Body of pancreas (tissue), 4 donors: ENCODE results near the gene HOXD3. TPM values are rescaled to one million over a fixed set of nuclear protein-coding genes. Genes with fewer than 3 reads are reported as not detected.

Experiments
- ATAC-seq: fragments of 150-250 bp; one replicate; pipeline ENCODE4 v1.9.1; 2016
- DNase-seq, 4 donors: peaks; one replicate each; pipeline ENCODE4 v3.0.0-alpha.2; 2019
- H3K27ac ChIP-seq, 4 donors: fragments of 200-600 bp; sonication (generic); 1 replicate in 3 of 4; 2 replicates in 1 of 4; pipeline versions ENCODE4 v1.5.1 to v1.6.1; 2016 to 2019; ENCODE audit warnings: mild to moderate bottlenecking in 1 of 4, mixed read lengths in 1 of 4, moderate library complexity in 1 of 4
- H3K27me3 ChIP-seq, 2 donors: fragments of 200-600 bp; sonication (generic); one replicate each; pipeline ENCODE4 v1.6.0; 2016; ENCODE audit warnings: mild to moderate bottlenecking in 1 of 2
- H3K36me3 ChIP-seq, 2 donors: fragments of 200-600 bp; sonication (generic); replicated peaks in 1 of 2; 2 replicates each; pipeline ENCODE4 v1.5.1; 2016; ENCODE audit warnings: low read depth in 2 of 2; ENCODE audit not compliant: insufficient read depth in 1 of 2
- H3K4me1 ChIP-seq: fragments of 200-600 bp; sonication (generic); one replicate; pipeline ENCODE4 v1.6.0; 2016
- H3K4me3 ChIP-seq, 2 donors: fragments of 200-600 bp; sonication (generic); 1 replicate in 1 of 2; 2 replicates in 1 of 2; pipeline ENCODE4 v1.5.1; 2016 to 2019
- H3K9me3 ChIP-seq, 3 donors: fragments of 200-600 bp; sonication (generic); 1 replicate in 2 of 3; 2 replicates in 1 of 3; pipeline ENCODE4 v1.5.1; 2016
- CTCF ChIP-seq, 7 experiments: fragments of 450-650 bp in 4 of 7; fragments of 200-600 bp in 3 of 7; sonication (generic) in 3 of 7; IDR thresholded peaks; one replicate each; pipeline ENCODE4 v1.5.1; 2016 to 2019; ENCODE audit warnings: antibody characterized with exemption in 7 of 7
- POLR2A ChIP-seq, 3 donors: fragments of 450-650 bp; IDR thresholded peaks; one replicate each; pipeline ENCODE4 v1.6.1; 2016; ENCODE audit warnings: antibody characterized with exemption in 3 of 3, mild to moderate bottlenecking in 2 of 3
- WGBS, 2 donors: methylation state at CpG; one replicate each; pipeline ENCODE4 v1.1.5; 2017; 5-methylcytosine and 5-hydroxymethylcytosine counted together
- intact Hi-C: fragments of 100-400 bp; cut with DNase I; formaldehyde crosslinking; loops from one replicate; pipeline ENCODE4 v1.15.1; 2023
- total RNA-seq, 2 donors: library from RNA; depleted of rRNA; stranded (reverse); fragments of >200 nt; gene quantifications; one replicate each; pipeline ENCODE4 v1.1.0, GENCODE V29; 2016

The HOXD3 gene
- total RNA-seq, 2 donors from 2014 or later, result 0.26 TPM; not detected in 1

GRCh38 chr2:176114120-176114929 is 42.8 kb upstream of the HOXD3 start:
- Histone ChIP-seq H3K27me3 (peaks cover 0 to 70% of the 10 kb centered on the region in 2 donors), H3K36me3 (no peaks in the 10 kb centered on the region), H3K4me1 (peaks cover 4% of the 10 kb centered on the region), H3K27ac (no peak overlapping the region), H3K4me3 (no peak overlapping the region), H3K9me3 (no peaks in the 10 kb centered on the region)
- ATAC-seq, result no peak
- intact Hi-C loops, result no loop called here
- TF ChIP-seq POLR2A (IDR thresholded peaks at IDR 0.05), result no peak
- no peak for DNase-seq
- 7 to 8% methylated on average over 21 to 26 of the region's 26 CpGs for WGBS, 2 donors

DNA sequence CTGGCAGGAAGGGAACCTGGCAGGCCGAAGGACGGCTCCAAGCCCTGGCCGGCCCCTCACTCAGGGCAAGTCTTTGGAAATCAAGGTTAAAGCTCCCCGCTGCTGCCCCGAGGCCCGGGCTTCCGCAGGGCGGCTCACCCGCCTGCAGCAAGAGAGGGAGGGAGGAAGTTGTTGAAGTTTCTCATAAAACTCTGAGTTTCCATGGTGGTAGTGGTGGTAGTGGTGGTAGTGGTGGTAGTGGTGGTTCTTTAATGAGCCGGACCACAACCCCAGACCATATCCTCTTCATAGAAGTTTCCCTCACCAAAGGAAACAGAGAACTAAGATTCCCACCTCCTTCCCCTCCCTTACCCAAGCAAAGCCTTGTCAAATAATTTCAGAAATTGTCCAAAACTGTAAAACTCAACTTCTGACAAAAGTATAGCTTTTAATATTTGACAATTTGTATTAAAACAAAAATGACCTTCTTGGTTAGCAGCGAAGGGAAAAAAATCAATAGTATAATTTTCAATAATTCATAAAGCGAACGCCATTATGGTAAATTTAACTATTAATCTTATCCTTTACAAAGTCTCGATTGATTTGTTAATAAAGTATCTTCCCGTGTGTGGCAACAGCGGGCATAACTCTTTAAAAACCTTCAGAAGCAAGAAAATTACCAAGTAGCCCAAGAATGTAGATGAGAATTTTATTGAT is 42.0 kb upstream of the HOXD3 start:
- no peak overlapping the region for H3K27ac ChIP-seq
- intact Hi-C loops, result no loop called here
- peaks cover 0 to 73% of the 10 kb centered on the region in 2 donors for H3K27me3 ChIP-seq
- H3K9me3 ChIP-seq, result no peaks in the 10 kb centered on the region
- 12 to 18% methylated on average over 16 of the region's 16 CpGs for WGBS, 2 donors
- no peaks in the 10 kb centered on the region for H3K36me3 ChIP-seq
- peaks cover 4% of the 10 kb centered on the region for H3K4me1 ChIP-seq
- H3K4me3 ChIP-seq, result no peak overlapping the region
- no peak for TF ChIP-seq POLR2A (IDR thresholded peaks at IDR 0.05)
- TF ChIP-seq CTCF (IDR thresholded peaks at IDR 0.05), result no peak
- no peak for DNase-seq
- ATAC-seq, result no peak

DNA sequence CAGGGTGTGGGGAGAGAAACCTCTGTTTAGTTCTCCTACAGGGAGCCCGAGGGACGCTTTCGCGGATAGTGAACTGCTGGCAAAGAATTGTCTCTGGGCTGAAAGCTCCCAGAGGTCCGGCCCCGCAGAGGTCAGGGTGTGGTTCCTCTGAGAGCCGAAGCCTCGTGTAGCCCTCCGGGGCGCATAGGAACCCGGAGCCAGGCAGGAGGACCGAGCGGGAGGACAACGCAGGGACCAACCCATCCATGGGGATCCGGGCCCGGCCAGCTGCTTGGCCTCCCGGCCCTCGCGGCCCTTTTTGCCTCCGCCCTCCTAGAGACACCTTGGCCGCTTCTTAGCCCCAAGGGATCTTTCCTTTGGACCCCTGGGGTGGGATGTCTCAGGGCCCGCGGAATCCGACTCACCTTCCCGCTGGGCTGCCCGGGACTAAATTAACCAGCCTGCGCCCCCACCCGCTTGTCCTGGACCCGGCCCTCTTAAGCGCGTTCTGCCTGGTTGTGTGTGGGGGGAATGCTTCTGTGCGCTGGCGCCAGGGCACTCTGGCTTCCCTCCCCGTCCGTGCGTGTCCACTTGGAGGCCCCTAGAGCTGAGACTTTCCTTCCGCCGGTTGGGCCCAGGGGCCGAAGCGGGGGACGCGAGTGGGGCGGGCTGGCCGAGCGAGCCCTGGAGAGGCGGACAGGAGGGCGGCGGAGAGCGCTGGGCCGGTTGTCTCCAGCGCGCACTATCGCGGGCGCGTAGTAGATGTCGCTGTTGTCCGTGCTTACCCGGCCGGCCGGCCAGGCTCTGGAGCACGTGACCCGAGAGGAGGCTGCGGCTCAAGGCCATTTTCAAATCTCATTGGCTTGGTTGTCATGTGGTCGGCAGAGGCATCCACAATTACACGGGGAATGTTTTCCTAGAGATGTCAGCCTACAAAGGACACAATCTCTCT is 41.0 kb upstream of the HOXD3 start, which contains the start of gene HOXD10:
Gene HOXD10, plus strand, starts transcription at position 896 of the 931 bp plus-strand sequence. CDS start 56 bp downstream, outside the sequence.
- ATAC-seq, result no peak
- intact Hi-C loops, result no loop called here
- no peaks in the 10 kb centered on the region for H3K36me3 ChIP-seq
- H3K27me3 ChIP-seq, result peaks cover 0 to 74% of the 10 kb centered on the region in 2 donors
- peaks cover 4% of the 10 kb centered on the region for H3K4me1 ChIP-seq
- no peak for TF ChIP-seq POLR2A (IDR thresholded peaks at IDR 0.05)
- no peak for TF ChIP-seq CTCF (IDR thresholded peaks at IDR 0.05)
- DNase-seq, result no peak
- 4 to 9% methylated on average over 37 to 60 of the region's 66 CpGs for WGBS, 2 donors
- H3K4me3 ChIP-seq, result no peak within 1 kb of the TSS
- no peak within 1 kb of the TSS for H3K27ac ChIP-seq
- no peaks in the 10 kb centered on the region for H3K9me3 ChIP-seq

GRCh38 chr2:176117162-176117822 is 39.8 kb upstream of the HOXD3 start:
- DNase-seq (no peak), ATAC-seq (no peak)
- H3K4me3 ChIP-seq, result no peak overlapping the region
- H3K36me3 ChIP-seq, result no peaks in the 10 kb centered on the region
- H3K27ac ChIP-seq, result no peak overlapping the region
- 14% methylated on average over 22 to 40 of the region's 40 CpGs for WGBS, 2 donors
- H3K9me3 ChIP-seq, result no peaks in the 10 kb centered on the region
- intact Hi-C loops, result no loop called here
- no peak for TF ChIP-seq CTCF (IDR thresholded peaks at IDR 0.05)
- H3K27me3 ChIP-seq, result peaks cover 0 to 74% of the 10 kb centered on the region in 2 donors
- peaks cover 7% of the 10 kb centered on the region for H3K4me1 ChIP-seq
